DMS 273 (cell line): ENCODE data around the gene COL26A1.
"Not testable (repeated sequence)": the region's sequence is repeated elsewhere in the genome, so short reads cannot be mapped to it uniquely, and the experiment has no call there.

Source experiments
- DNase-seq: peaks from one replicate; lab custom pipeline; 2025; ENCODE audit not compliant: unreplicated experiment; lab: John Stamatoyannopoulos, UW

The COL26A1 gene

DNA sequence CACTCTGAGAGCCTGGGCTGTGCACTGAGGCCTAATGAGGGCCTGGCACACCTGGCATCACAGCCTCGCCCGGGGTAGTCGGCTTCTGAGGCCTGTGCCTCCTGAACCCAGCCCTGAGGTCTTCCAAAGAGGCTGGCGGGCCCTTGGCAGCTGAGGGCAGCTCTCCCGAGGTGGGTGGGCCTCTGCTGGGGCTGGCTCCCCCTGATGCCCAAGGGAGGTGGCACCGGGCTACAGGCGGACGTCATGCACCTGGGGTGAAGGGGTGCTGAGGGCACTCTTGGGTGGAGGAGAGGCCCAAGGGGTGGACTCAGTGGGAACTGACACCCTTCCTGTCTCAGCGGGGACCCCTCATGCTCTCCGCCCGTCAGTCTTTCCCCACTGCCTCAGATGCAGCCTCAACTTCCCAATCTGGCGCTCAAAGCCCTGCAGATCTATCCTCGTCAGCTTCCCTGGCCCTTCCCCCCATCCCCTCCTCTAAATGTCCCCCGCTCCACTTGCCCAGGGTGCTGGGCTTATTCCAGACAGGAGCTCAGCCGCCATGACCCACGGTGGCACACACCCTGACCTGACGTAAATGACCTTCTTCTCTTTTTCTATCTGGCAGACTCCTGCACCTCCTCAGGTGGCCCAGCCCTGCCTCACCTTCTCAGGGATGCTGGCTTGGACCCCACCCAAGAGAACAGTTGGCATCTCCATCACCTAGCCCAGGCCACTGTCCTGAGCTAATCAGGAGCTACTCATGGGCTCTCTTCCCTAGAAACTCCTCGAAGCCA, 228.2 kb downstream of the COL26A1 start:
- DNase-seq: no peak

DNA sequence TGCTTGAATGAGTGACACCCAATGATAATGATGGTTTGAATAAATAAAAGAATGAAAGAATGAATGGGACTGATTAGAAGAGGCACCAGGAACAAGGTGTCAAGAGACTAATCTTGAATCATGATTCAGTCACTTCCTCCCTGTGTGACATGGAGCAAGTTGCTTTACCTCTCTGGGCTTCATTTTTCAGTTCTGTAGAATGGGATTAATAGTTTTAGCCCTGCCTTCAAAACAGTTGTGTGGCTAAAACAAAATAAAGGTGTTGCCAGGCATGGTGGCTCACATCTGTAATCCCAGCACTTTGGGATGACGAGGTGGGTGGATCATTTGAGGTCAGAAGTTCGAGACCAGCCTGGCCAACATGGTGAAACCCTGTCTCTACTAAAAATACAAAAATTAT, 228.8 kb downstream of the COL26A1 start:
- no peak for DNase-seq

DNA sequence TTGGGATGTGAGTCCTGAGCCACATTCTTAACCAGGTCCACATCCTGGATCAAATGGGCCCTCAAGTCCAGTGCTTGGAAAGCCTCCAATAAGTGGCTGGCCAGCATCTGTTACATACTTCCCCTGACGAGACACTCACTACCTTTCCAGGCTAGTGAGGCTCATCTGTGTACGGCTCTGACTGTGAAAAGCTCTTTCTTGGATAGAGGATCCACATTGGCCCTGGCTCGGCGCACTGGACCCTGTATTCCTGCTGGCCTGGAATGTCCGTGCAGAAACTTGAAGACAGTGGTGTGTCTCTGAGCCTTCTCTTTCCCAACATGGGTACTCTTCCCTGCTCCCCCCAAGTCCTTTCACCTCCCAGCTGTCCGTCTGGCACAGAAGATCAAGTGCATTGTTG, 230.9 kb downstream of the COL26A1 start:
- no peak for DNase-seq

DNA sequence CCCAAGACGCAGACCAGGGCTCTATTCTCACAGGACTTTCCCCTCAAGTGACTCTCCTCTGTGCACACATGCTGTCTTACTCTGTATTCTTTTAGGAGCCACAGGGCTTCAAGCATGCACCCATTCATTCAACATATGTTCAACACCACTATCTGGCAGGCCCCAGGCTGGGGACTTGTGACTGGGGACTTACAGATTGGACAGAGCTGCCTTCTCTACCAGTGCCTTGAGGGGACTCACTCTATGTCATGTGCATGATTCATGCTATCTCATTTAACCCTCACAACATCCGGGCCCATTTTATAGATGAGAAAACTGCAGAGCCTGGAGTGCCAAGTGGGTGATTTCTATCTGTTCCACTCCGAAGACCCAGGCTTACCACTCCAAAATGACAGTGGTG, 232.1 kb downstream of the COL26A1 start:
- no peak for DNase-seq

DNA sequence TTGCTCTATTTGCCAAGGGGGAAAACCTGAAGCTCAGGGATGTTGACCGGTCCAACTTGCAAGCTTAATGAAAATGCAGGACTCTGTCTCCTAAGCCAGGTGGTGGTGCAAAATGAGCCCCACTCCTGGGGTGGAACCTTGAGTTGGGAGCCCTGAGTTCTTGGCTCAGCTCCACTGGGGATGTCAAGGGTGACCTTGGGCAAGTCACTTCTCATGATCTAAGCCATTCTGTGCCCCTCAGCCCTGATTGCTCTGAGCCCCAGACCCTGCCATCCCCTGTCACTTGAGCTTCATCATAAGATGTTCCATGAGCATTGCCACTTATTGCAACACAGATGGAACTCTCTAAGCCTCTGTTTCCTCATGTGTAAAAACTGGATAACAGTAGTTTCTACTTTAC, 232.6 kb downstream of the COL26A1 start:
- DNase-seq: no peak

DNA sequence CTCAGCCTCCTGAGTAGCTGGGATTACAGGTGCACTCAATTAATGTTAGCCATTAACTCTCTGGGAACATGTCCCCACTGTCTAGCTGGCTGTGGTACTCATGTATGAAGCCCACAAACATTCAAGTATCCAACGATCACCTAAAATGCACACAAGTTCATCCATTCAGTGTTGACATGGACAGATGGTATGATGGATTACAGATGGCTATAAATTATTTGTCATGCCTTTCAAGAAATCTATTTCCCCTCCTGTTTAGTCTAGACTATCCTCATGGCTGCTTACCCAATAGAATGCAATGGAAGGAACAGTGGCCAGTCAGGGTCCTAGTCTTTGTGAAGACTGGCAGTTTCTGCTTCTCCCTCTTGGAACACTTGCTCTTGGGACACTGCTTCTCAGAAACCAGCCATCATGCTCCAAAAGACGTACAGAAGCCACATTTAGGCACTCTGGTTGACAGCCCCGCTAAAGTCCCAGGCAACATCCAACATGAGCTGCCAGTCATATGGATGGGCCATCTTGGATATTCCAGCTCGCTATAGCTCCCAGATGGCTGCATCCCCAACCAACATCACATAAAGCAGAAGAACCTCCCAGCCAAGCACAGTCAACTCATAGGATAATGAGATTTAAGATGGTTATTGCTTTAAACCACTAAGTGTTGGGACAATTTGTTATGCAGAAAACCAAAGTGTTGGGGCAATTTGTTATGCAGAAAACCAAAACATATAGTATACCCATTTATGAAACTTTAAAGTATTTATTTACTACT, 233.3 kb downstream of the COL26A1 start:
- no peak for DNase-seq

DNA sequence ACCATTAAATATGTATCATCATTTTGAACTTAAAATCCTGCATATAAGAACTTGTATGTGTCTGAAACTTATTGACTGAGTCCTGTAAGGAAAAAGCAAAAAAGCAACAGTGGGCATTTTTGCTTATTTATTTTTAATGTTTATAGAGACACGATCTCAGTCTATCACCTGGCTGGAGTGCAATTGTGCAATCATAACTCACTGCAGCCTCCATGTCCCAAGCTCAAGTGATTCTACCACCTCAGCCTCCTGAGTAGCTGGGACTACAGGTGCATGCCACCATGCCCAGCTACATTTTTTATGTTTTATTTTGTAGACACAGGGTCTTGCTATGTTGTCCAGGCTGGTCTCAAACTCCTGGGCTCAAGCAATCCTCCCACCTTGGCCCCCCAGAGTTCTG, 234.2 kb downstream of the COL26A1 start:
- no peak for DNase-seq

DNA sequence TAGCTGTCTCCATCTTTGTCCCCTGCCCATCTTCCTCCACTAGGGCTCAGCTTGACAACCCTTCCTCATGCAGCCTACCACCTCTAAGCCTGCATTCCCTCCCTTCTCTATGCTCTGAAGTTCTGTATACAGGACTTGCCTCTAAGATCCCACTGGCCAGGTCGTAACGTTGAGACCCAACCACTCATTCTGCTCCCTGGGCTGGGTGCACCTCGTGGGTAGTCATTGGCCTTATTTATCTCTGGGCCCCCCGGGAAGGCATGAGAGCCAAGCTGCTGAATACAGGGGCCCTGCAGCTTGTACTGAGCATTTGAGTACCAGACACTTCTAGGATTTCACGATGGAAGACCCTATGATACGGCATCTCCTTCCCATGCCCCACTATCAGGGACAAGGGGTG, 235.3 kb downstream of the COL26A1 start:
- DNase-seq: no peak

DNA sequence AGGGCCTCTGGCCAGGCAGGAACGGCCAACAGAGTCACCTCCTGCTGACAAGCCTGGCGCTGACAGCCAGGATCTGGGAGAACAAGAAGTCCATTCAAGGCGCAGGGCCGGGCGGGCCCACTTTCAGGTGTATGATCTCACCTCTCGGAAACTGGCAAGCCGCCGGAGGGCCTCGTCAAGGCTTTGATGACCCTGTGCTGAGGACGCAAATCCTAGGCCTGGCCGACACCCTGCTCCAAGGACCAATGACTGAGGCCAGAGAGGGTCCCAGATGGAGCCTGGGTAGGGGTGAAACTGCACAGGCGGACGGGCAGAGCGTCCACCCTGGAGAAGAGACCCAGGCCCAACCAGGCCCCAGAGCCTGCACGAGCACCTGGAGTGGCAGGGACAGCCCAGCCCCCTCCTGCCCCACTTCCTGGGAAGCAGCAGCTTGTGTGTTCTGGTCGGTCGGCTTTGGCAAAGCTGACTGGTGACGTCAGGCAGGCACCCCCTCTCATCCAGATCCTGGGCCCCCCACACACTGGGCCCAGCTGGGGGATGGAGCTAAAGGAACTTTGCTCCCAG, 235.8 kb downstream of the COL26A1 start:
- DNase-seq: no peak

DNA sequence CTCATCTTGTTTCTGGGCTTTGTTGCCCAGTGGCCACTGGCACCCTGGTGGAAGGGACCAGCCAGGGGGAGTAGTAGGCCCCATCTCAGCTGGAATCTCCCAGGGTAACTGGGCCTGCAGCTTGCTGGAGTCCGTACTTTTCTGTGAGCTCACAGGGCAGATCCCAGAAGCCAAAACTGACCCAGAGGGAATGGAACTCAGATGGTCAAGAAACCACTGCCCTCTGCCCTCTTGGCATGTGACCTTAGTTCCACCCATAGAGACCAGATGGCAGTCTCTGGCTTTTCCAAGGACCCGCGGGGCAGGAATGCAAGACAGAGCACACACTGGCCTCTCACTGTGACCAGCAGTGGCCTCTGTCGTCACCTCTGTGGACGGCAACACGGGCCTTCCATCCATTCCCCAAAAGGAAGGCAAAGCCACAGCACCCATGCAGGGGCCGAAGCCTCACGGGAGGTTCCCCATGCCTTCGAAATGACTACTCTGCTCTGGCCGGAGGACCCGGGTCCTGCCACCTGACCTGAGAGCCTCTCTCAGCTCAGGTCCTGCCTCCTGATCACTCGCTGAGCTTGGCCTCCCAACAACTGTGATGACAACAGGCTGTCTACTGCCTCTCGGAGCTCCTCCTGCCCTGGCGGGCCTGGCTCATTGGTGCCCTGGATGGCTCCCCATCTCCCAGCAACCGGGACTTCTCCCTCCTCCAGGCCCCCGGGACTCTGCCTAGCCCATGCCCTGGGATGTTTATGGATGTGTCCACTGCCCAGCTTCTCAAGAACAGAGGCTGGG, 236.5 kb downstream of the COL26A1 start:
- DNase-seq: no peak

DNA sequence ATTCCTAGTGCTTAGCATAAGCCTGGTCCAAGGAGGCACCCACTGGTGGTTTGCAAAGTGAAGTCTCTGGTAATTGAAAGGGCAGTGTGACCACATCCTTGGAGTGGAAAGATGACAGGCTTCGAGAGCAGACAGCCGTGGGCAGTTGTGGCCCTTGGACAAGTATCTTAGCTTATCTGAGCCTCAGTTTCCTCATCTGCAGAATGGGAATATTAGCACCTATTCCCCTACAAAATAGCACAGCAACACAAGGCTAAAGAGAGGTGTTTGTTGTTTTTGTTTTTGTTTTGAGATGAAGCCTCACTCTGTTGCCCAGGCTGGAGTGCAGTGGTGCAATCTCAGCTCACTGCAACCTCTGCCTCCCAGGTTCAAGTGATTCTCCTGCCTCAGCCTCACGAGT, 237.1 kb downstream of the COL26A1 start:
- DNase-seq: no peak

DNA sequence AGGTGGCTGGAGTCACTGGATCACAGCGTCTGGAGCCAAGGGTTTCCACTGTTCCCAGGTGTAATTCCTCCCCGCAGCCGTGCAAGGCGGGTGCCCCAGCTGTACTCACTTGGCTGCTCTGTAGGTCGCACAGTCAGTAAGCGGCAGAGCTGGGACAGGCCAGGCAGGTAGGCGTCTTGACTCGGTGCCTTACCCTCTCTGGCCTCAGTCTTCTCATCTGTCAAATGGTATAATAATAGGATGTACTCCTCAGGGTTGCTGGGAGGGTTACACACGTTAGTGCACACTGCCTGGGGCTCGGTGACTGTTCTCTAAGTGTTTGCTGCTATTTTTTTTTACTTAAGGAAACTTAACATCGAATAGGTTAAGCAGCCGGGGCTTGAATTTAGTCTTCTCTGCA, 239.4 kb downstream of the COL26A1 start:
- no peak for DNase-seq

DNA sequence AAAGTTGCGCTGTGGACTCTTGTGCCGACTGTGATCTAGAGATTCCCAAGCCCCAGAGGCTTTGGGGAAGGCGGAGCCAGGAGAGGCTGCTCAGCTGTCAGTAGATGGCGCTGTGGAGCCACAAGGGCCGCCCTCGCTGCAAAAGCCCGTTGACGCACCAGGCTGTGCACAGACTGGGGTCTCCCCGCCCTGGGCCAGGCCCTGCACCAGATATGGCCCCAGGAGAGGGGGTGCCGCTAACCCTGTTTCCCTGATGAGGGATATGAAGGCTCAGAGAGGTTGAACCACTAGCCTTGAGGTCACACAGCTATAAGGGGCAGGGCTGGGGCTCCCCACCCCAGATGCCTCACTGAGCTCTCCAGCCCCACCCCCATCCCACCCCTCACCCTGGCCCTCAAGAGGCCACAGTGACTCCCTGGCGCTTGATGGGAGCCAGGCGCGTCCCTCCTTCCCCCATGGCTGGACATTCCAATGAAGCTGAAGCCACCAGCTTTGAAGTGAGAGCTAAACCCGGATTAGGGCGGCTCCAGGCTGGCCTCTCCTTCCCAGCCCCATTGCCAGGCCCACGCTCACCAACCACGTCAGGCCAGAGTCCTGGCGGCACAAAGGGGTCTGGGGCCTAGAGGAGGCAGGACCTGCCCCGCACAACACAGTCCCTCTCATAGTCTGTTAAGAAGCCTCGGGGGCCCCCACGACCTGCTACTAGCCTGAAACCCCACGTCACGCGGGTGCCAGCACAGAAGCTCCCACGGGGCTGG, 240.0 kb downstream of the COL26A1 start:
- peak; percentile 93 for DNase-seq

DNA sequence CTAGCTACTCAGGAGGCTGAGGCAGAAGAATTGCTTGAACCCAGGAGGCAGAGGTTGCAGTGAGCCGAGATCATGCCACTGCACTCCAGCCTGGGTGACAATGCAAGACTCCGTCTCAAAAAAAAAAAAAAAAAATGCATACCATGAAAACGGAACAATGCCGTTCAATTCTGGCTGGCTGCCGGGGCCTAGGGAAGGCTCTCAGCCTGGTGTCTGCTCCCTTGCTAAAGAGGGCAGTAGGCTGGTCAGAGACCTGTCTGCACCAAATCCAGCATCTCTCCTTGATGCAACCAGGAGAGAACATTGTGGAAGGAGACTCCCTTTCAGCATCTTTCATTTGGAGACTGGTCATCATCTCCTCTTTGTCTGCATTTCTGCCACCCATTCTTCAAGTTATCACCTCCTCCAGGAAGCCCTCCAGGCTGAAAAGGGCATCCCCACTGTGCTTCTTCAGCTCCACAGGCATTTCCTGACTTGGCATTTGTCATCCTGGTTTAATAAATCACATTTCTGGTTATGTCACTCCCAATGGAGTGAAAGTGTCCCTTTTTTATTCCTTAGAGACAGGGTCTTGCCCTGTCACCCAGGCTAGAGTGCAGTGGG, 241.8 kb downstream of the COL26A1 start:
- no peak for DNase-seq

DNA sequence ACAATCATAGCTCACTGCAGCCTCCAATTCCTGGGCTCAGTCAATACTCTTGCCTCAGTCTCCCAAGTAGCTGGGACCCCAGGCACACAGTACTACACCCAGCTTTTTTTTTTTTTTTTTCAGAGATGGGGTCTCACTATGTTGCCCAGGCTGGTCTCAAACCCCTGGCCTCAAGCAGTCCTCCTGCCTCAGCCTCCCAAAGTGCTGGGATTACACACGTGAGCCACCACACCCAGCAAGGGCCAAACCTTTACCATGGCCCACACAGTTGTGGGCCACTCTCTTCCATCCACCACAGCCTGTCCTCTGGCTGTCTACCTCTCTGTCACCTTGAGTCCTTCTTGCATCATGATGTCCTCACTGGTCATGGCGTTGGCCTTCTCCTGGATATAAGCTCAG, 242.3 kb downstream of the COL26A1 start:
- DNase-seq: not testable (repeated sequence)

DNA sequence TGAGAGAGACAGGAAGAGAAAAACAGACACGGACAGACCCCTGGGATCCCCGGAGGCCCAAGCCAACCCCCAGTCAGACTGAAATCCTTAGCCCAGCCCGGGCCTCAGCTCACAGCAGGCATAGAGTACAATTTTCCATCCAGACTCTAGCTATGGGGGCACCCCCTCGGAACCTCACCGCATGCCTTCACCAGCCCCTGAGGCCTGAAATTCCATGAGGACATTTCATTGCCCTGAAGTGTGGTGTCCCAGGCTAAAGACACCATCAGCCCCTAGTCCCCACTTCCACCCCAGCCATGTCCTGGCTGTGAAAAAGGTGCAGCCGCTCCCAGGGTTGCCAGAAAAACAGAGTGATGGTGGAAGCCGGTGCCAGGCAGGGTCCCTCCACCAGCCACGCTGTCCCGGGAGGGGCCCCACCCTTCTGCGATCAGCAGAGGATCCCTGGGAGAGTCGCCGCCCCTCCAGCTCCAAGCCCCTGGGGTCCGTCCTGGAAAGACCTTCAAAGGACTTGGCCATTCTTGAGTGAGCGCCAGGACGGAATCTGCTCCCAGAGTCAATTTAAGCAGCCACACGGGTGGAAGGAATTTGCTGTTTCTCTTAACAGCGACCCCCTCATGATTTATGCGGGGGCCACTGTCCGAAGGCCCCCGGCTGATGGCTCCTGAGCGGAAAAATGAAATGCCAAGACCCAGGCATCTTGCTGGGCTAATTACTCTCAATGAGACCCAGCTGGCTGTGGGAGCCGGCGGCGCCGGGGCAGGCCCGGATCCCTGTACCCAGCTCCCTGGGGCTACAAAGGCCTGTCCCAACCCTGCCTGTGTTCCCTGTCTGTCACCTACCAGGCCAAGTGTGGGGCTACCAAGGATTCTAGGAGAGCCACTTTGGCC, 243.2 kb downstream of the COL26A1 start:
- no peak for DNase-seq

DNA sequence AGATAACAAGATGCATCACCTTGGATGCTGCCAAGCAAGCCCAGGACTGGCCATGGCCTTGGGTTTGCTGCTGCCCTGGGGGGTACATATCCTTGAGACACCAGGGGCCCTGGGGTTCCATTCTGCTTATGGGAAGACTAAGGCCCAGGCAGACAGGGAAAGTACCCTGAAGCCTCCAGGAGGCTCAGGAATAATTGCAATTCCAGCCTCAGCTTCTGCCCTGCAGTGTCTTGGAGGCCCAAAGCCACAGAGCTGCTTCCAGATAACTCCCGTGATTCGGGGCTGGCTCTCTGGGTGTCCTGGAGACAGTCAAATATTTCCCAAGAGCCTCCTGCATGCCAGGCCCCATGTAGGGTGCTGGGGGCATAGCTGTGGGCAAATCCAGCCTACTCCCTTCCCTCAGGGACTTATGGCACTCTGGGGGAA, 243.8 kb downstream of the COL26A1 start:
- DNase-seq: no peak
